ENCODE data around the gene CLDN19.

DNA sequence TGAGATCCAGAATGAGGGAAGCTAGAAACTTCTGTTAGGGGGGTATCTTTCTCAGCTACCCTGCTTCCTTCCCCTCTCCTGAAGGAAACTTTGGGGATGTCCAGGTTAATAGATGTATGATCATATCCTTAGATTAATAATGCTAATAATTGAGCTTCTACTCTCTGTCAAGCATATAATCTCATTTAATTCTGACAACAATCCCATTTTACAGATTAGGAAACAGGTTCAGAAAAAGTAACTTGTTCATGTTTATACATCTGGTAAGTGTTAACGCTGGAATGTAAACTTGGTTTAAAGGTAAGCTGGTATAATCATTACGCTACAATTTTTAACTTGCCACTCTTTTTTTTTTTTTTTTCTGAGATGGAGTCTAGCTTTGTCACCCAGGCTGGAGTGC lies 43.1 kb upstream of the CLDN19 start:
- TF ChIP-seq, protein P1, sequence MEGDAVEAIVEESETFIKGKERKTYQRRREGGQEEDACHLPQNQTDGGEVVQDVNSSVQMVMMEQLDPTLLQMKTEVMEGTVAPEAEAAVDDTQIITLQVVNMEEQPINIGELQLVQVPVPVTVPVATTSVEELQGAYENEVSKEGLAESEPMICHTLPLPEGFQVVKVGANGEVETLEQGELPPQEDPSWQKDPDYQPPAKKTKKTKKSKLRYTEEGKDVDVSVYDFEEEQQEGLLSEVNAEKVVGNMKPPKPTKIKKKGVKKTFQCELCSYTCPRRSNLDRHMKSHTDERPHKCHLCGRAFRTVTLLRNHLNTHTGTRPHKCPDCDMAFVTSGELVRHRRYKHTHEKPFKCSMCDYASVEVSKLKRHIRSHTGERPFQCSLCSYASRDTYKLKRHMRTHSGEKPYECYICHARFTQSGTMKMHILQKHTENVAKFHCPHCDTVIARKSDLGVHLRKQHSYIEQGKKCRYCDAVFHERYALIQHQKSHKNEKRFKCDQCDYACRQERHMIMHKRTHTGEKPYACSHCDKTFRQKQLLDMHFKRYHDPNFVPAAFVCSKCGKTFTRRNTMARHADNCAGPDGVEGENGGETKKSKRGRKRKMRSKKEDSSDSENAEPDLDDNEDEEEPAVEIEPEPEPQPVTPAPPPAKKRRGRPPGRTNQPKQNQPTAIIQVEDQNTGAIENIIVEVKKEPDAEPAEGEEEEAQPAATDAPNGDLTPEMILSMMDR (IDR thresholded peaks at IDR 0.05; ENCODE audit: low read depth, low read length) = no peak
- TF ChIP-seq, protein P2, sequence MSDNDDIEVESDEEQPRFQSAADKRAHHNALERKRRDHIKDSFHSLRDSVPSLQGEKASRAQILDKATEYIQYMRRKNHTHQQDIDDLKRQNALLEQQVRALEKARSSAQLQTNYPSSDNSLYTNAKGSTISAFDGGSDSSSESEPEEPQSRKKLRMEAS (IDR thresholded peaks at IDR 0.05; ENCODE audit: low read depth, low read length) = no peak

Measured in NB4 (cell line).